PC-9 (cell line): ENCODE measurements around the gene ARHGAP18. TPM values are rescaled to one million over a fixed set of nuclear protein-coding genes. Genes with fewer than 3 reads are reported as not detected.
A peak's percentile ranks its signal among the peaks of the same experiment; 100 is the strongest.

Experiments
- BruUV-seq: library from RNA; stranded (reverse); fragments of 400-500 nt; replicated peaks from 2 replicates; lab custom pipeline; 2021; lab: Mats Ljungman, UMichigan
- CTCF ChIA-PET: fragments of 300-600 bp; sonication (Branson Sonifier 250); formaldehyde crosslinking; loops from one replicate; lab custom pipeline; 2022; ENCODE audit warnings: antibody characterized with exemption; lab: Charles Lee
- POLR2A ChIA-PET: fragments of 300-600 bp; sonication (Branson Sonifier 250); formaldehyde crosslinking; loops from one replicate; lab custom pipeline; 2022; ENCODE audit warnings: antibody characterized with exemption; ENCODE audit not compliant: unreplicated experiment; lab: Charles Lee
- DNase-seq, 2 experiments: peaks; one replicate each; pipeline versions ENCODE4 v3.0.0 to v3.0.0-alpha.2; 2015 to 2022; ENCODE audit warnings: mixed read lengths in 1 of 2
- H2AFZ ChIP-seq: fragments of 200-600 bp; sonication (generic); 2 replicates; pipeline ENCODE4 v1.8.1; 2017; ENCODE audit warnings: antibody characterized with exemption
- H3F3A ChIP-seq: fragments of 200-600 bp; sonication (generic); 2 replicates; pipeline ENCODE4 v1.8.1; 2017; ENCODE audit warnings: antibody characterized with exemption, mild to moderate bottlenecking, low read depth; ENCODE audit not compliant: insufficient read depth
- H3K27ac ChIP-seq: fragments of 200-600 bp; sonication (generic); 2 replicates; pipeline ENCODE4 v1.6.1; 2016; ENCODE audit warnings: mixed run types
- H3K27me3 ChIP-seq: fragments of 200-600 bp; sonication (generic); 2 replicates; pipeline ENCODE4 v1.6.1; 2016; ENCODE audit warnings: low read depth, mixed run types; ENCODE audit not compliant: insufficient read depth
- H3K36me3 ChIP-seq: fragments of 200-600 bp; sonication (generic); 2 replicates; pipeline ENCODE4 v1.6.1; 2016; ENCODE audit warnings: low read depth, mixed run types
- H3K4me1 ChIP-seq: fragments of 200-600 bp; sonication (generic); replicated peaks from 2 replicates; pipeline ENCODE4 v1.6.1; 2016; ENCODE audit warnings: mixed run types; ENCODE audit not compliant: insufficient read depth
- H3K4me2 ChIP-seq: fragments of 200-600 bp; sonication (generic); 2 replicates; pipeline ENCODE4 v1.6.1; 2017; ENCODE audit warnings: mixed run types
- H3K4me3 ChIP-seq: fragments of 200-600 bp; sonication (generic); 2 replicates; pipeline ENCODE4 v1.6.1; 2016; ENCODE audit warnings: mixed run types
- H3K79me2 ChIP-seq: fragments of 200-600 bp; sonication (generic); 2 replicates; pipeline ENCODE4 v1.6.1; 2017; ENCODE audit warnings: low read depth, mixed run types
- H3K9me2 ChIP-seq: fragments of 200-600 bp; sonication (generic); 2 replicates; pipeline ENCODE4 v1.8.1; 2017; ENCODE audit warnings: mild to moderate bottlenecking; ENCODE audit not compliant: insufficient read depth
- H3K9me3 ChIP-seq: fragments of 200-600 bp; sonication (generic); 2 replicates; pipeline ENCODE4 v1.8.1; 2016; ENCODE audit warnings: low read depth; ENCODE audit not compliant: insufficient read depth
- H4K20me1 ChIP-seq: fragments of 200-600 bp; sonication (generic); 2 replicates; pipeline ENCODE4 v1.8.1; 2017; ENCODE audit not compliant: insufficient read depth
- CTCF ChIP-seq: fragments of 200-600 bp; sonication (generic); conservative IDR thresholded peaks from 2 replicates; pipeline ENCODE4 v1.6.1; 2017; ENCODE audit warnings: mixed run types, antibody characterized with exemption, mild to moderate bottlenecking, moderate library complexity
- EZH2 ChIP-seq: fragments of 200-600 bp; sonication (generic); IDR thresholded peaks from 2 replicates; pipeline ENCODE4 v1.8.0; 2017; ENCODE audit warnings: antibody characterized with exemption, low read depth
- intact Hi-C: fragments of 100-400 bp; cut with micrococcal nuclease; formaldehyde crosslinking; loops from one replicate; pipeline ENCODE4 v1.10.0; 2022; ENCODE audit not compliant: unreplicated experiment
- total RNA-seq: library from RNA; stranded (reverse); gene quantifications from 2 replicates; pipeline ENCODE4 v1.2.3, GENCODE V29; 2021

ARHGAP18 gene
- total RNA-seq, 1 experiment from 2014 or later, result 15.0 TPM

- no peaks in the 10 kb centered on the region for H4K20me1 ChIP-seq
- no peaks in the 10 kb centered on the region for H3K27me3 ChIP-seq
- CTCF ChIA-PET, result no interaction called here
- H3F3A ChIP-seq, result peaks cover 19% of the 10 kb centered on the region
- no peaks in the 10 kb centered on the region for H3K9me3 ChIP-seq
- no peaks in the 10 kb centered on the region for H3K36me3 ChIP-seq
- H3K4me3 ChIP-seq, result no peak overlapping the region
- no peak for DNase-seq
- no TSS peak for BruUV-seq
- H3K4me1 ChIP-seq, result peaks cover 22% of the 10 kb centered on the region
- H2AFZ ChIP-seq, result no peak overlapping the region
- POLR2A ChIA-PET, result no interaction called here
- no peak overlapping the region for H3K4me2 ChIP-seq
- intact Hi-C loops, result no loop called here
- H3K79me2 ChIP-seq, result no peaks in the 10 kb centered on the region
- TF ChIP-seq CTCF (no peak), EZH2 (no peak)
- H3K27ac ChIP-seq, result no peak overlapping the region
- no peaks in the 10 kb centered on the region for H3K9me2 ChIP-seq
These were observed 24.3 kb downstream of the ARHGAP18 start for GRCh38 chr6:129685662-129686031.

DNA sequence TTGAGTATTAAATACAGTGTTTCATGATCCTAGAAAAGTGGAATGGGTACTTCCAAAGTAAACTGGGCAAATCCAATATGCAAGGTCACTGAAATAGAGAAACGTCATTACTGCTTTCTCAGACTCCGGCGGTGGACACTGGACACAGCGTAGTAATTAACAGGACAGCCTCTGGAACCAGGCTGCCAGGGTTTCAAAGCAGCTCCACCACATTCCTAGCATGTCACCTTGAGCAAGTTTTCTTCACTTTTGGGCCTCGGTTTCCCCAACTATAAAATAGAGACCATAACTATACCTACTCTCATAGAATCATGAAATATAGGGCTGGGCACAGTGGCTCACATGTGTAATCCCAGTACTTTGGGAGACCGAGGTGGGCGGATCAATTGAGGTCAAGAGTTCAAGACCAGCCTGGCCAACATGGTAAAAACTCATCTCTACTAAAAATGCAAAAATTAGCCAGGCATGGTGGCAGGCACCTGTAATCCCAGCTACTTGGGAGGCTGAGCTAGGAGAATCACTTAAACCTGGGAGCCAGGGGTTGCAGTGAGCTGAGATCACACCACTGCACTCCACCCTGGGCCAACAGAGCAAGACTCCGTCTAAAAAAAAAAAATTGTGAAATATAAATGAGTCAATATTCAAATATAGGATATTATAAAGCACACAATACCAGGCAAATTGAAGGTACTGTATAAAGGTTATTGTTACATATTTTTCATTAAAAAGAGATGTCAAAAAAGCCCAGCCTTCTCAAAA, 24.9 kb downstream of the ARHGAP18 start:
- peaks cover 22% of the 10 kb centered on the region for H3K4me1 ChIP-seq
- H2AFZ ChIP-seq, result no peak overlapping the region
- no peaks in the 10 kb centered on the region for H4K20me1 ChIP-seq
- no peaks in the 10 kb centered on the region for H3K9me3 ChIP-seq
- no peaks in the 10 kb centered on the region for H3K79me2 ChIP-seq
- BruUV-seq, result no TSS peak
- TF ChIP-seq EZH2 (no peak), CTCF (no peak)
- H3K27me3 ChIP-seq, result no peaks in the 10 kb centered on the region
- CTCF ChIA-PET, result no interaction called here
- peaks cover 19% of the 10 kb centered on the region for H3F3A ChIP-seq
- no peaks in the 10 kb centered on the region for H3K9me2 ChIP-seq
- H3K27ac ChIP-seq, result 0 out of 2 replicates have a peak overlapping the region, but pooled peaks have one; percentile 53
- H3K36me3 ChIP-seq, result no peaks in the 10 kb centered on the region
- no peak overlapping the region for H3K4me2 ChIP-seq
- POLR2A ChIA-PET, result no interaction called here
- intact Hi-C loops, result loop anchor here (1.0 kb wide), 1 partner anchor 12 kb away; no protein-coding TSS in a partner anchor
- no peak overlapping the region for H3K4me3 ChIP-seq
- DNase-seq, result no peak

- Histone ChIP-seq H3K27ac (peak overlapping the region; percentile 53), H3K27me3 (no peaks in the 10 kb centered on the region), H2AFZ (no peak overlapping the region), H3K4me1 (peaks cover 22% of the 10 kb centered on the region), H3K9me3 (no peaks in the 10 kb centered on the region), H3K9me2 (no peaks in the 10 kb centered on the region), H4K20me1 (no peaks in the 10 kb centered on the region), H3K36me3 (no peaks in the 10 kb centered on the region), H3K4me2 (peak overlapping the region; percentile 59), H3K79me2 (no peaks in the 10 kb centered on the region), H3F3A (peaks cover 19% of the 10 kb centered on the region), H3K4me3 (no peak overlapping the region)
- POLR2A ChIA-PET, result interaction anchor here (0.6 to 1.0 kb wide), 3 partner anchors 11 to 60 kb away, joined by 4 to 9 read pairs (median 4); partner anchors contain the start of gene ARHGAP18
- CTCF ChIA-PET, result no interaction called here
- intact Hi-C loops, result loop anchor here (1.0 kb wide), 1 partner anchor 11 kb away; no protein-coding TSS in a partner anchor
- TF ChIP-seq EZH2 (no peak), CTCF (no peak)
- no TSS peak for BruUV-seq
- no peak for DNase-seq
These were observed 25.6 kb downstream of the ARHGAP18 start for GRCh38 chr6:129684323-129684884.
